ENCODE measurements around the gene EXOSC7.

Gene EXOSC7

DNA sequence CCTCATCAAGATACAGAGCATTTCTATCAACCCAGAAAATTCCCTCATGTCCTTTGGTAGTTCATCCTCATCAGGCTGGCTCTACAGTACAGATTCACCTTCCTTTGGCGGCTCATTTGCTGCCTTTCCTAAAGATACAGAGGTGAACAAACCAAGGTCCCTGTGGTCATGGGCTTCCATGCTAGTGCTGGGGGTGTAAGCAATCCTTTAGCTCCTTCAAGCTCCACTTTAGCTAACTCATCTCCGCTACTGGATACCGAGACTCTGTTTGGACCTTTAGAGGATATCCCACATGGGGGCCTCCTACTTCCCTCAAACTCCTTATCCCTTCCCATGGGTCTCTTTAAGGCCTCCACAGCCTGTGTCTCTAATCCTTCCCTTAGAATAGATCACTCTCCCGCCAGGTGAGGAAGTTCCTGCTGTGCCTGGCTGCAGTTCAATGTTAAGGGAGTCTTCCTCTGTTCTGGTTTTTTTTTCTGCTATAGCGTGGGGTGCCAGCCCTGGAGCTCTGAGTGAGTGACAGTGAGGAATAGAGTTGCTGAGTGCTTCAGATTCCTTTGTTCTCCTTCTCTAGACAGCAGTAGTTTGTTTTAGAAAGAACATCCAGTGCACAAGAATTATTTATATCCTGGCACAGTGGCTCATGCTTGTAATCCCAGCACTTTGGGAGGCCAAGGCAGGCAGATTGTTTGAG, 80.7 kb downstream of the EXOSC7 start:
- no peak for DNase-seq

DNA sequence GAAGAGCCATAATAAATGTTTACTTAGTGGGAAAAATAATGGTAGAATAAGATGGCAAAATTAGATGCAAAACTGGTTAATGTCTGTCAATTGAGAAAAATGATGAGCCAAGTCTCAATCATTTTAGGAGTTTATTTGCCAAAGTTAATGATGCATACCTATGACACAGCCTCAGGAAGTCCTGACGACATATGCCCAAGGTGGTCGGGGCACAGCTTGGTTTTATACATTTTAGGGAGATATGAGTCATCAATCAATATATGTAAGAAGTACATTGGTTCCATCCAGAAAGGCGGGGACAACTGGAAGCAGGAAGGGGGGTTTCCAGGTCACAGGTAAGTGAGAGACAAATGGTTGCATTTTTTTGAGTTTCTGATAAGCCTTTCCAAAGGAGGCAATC, 81.5 kb downstream of the EXOSC7 start:
- DNase-seq: no peak

DNA sequence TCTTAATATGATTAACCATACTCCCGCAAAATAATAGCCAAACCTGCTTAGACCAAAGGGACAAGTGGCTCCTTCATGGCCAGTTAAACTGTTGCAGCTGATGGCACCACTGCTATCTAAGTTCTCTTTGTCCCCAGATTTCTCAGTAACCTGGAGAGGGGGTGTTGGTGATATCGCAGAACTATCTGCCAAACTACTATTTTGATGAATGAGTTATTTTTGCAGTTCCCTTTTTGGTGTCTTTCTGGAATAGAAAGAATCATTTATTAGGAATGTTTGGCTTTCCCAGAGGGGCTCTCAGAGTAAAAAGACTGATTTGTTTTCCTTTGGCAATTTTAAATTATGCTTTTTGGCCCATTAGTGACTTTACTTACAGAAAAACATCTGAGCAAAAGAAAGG, 83.1 kb downstream of the EXOSC7 start:
- no peak for DNase-seq

DNA sequence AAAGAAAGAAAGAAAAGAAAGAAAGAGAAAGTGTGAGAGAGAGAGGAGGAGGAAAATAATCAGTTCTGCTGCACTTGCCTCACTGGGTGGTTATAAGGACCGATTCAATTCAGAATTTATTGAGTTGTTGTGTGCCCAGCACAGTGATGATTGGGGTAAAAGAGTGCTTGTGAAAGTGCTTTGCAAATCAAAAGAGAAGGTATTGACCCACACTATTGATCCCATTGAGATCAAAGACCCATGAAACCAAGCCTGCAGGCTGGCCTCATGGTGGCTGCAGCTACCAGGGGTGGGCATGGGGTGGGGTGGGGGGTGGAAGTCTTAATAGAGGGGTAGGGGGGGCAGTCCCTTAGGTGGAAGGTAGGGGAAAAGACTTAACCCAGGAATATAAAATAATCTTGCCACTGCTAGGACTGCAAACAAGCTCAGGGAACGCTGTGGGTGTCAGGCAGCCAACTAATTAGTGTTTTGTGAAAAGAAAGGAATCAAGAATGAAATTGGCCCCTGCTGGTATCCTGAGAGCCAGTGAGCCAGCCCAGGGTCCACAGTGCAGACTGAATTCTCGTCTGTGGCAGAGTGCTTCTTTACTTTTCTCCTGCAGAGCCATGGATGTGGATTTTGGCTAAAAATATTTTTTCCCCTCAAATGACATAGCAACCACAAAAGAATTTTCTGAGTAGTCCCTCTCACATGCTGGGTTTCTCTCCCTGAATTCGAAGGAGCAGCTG, 84.3 kb downstream of the EXOSC7 start:
- DNase-seq: no peak

All from OCI-M1 (cell line).